HFF-Myc (cell line): ENCODE results near the gene CCSER1.
"Not testable (repeated sequence)": the region's sequence is repeated elsewhere in the genome, so short reads cannot be mapped to it uniquely, and the experiment has no call there.

Experiments
- DNase-seq: peaks from one replicate; pipeline ENCODE4 v3.0.0-alpha.2; 2011; ENCODE audit warnings: low read depth; ENCODE audit errors: extremely low read depth
- H3K4me3 ChIP-seq: replicated peaks from 2 replicates; pipeline ENCODE4 v1.5.1; 2011; ENCODE audit warnings: low read depth, mild to moderate bottlenecking, control low read depth, low read length
- TF ChIP-seq, protein P1 (sequence below): IDR thresholded peaks from 2 replicates; pipeline ENCODE4 v1.5.1; 2012; ENCODE audit warnings: mild to moderate bottlenecking, low read depth, low read length, control low read depth; ENCODE audit errors: missing control alignments

The CCSER1 gene

DNA sequence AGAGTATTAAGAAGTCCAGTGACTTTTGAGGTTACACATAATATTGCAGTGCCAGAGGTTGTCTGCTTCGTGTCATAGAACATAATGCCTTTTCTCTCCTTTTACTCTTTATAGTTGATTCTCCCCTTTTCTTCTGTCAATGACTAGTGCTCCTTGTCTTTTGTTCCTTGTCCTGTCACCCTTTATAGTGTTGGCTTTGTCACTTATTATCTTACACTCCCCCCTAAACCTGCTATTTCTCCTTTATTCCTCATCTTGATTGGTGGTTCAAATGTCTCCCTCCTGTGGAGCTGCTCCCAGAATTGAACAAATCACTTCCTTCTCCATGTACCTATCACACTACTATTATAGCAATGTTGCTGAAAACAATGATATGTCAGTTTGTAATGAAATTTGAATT is 1320.0 kb downstream of the CCSER1 start:
- no peak overlapping the region for H3K4me3 ChIP-seq
- DNase-seq = no peak

DNA sequence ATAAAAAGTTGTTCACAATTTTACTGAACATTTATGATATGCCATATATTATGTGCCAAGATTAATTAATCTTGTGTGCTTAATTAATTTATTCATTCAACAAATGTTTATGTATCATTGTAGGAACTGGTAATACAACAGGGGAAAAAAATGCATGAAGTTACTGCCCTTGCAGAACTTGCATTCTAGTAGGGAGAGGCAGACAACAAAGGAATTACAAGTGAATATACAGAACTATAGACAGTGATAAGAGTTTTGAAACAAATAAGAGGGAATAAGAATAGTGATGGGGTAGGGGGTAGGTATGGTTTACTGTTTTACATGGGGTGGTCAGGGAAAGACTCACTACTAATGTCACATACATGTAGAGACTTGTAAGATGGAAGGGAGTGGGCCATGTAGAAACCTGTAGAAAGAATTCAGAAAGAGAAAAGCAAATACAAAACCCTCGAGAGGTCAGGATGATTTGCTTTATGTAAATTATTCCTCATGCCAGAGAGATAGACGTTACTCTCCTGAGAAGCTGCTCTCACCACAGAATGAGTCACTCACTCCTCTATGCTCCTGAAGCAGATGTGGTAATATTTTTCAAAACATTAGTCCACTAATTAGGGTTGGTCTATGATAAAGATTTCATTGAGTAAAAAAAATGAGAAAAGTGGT is 1321.6 kb downstream of the CCSER1 start:
- TF ChIP-seq, protein P1, sequence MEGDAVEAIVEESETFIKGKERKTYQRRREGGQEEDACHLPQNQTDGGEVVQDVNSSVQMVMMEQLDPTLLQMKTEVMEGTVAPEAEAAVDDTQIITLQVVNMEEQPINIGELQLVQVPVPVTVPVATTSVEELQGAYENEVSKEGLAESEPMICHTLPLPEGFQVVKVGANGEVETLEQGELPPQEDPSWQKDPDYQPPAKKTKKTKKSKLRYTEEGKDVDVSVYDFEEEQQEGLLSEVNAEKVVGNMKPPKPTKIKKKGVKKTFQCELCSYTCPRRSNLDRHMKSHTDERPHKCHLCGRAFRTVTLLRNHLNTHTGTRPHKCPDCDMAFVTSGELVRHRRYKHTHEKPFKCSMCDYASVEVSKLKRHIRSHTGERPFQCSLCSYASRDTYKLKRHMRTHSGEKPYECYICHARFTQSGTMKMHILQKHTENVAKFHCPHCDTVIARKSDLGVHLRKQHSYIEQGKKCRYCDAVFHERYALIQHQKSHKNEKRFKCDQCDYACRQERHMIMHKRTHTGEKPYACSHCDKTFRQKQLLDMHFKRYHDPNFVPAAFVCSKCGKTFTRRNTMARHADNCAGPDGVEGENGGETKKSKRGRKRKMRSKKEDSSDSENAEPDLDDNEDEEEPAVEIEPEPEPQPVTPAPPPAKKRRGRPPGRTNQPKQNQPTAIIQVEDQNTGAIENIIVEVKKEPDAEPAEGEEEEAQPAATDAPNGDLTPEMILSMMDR = no peak
- H3K4me3 ChIP-seq = no peak overlapping the region
- no peak for DNase-seq

More for the DNA sequence above, 1320.0 kb downstream of the CCSER1 start:
- TF ChIP-seq, protein P1 = no peak

DNA sequence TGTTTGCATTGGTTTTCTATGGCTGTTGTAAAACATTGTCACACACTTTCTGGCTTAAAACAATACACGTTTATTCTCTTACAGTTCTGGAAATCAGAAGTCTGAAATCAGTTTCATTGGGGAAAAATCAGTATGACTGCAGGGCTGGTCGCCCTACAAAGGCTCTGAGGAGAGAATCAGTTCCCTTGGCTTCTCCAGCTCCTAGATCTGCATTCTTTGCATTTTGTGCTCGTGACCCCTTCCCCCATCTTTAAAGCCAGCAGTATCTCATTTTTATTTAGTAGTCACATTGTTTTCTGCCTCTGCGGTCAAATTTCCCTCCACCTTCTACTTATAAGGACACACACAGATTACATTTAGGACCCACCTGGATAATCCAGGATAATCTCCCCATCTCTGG is 1326.9 kb downstream of the CCSER1 start:
- no peak for DNase-seq
- H3K4me3 ChIP-seq = no peak overlapping the region
- TF ChIP-seq, protein P1 = no peak

DNA sequence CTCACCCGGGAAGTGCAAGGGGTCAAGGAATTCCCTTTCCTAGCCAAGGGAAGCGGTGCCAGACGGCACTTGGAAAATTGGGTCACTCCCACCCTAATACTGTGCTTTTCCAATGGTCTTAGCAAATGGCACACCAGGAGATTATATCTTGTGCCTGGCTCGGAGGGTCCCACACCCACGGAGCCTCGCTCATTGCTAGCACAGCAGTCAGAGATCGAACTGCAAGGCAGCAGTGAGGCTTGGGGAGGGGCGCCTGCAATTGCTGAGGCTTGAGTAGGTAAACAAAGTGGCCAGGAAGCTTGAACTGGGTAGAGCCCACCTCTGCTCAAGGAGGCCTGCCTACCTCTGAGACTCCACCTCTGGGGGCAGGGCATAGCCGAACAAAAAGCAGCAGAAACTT is 1335.4 kb downstream of the CCSER1 start:
- not testable (repeated sequence) for DNase-seq, H3K4me3 ChIP-seq

DNA sequence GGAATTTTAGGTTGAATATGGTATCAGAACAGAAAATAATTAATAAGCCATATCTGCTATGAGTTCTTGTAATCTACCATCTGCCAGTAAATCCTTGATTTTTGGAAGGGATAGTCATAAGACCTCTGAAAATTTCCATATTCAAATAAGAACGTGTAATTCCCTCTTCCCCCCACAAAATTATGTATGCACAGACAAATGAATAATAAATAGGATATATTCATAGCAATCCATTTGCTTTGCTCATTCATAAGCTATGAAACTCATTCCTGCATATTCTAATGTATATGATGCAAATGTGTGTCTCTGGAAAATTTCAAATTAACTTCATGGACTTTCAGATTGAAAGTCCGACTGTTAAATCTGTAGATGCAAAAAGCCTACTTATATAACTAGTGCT is 1343.5 kb downstream of the CCSER1 start:
- TF ChIP-seq, protein P1 = no peak
- no peak overlapping the region for H3K4me3 ChIP-seq
- DNase-seq = no peak

DNA sequence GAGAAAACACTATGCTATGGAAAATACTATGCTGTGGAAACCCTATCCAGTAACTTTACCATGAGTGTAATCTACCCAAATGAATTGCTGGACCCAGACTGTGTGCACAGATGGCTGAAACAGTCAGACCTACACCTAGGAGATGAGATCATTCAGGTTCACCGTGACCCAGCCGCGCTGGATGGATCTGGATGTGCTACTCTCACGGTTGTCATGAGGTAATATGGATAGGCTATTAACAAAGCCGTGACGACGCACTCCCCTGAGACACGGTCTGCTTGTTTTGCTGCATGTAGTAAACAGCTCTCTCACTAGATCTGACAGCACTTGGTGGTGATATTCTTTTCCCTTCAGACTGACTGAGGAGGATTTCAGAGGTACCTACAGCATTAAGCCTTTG is 1344.1 kb downstream of the CCSER1 start:
- DNase-seq = no peak
- TF ChIP-seq, protein P1 = no peak
- no peak overlapping the region for H3K4me3 ChIP-seq

DNA sequence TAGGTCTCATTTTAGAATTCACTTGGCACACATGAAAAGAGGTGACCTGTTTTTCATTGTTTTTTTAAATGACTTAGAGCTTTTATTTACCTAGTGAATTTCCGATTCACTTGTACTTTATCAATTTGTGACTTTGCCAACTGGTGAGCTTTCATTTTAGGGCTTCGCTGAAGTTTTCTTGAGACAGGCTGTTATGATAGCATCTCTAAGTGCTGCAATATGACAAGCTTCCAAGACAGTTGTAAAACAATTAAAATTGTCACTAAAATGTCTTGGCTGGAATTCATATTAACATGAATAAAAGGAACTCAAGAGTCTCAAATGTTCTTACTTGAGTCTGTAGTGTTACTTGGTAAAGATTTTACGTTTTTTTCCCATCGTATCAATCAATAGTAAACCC is 1344.9 kb downstream of the CCSER1 start:
- H3K4me3 ChIP-seq = no peak overlapping the region
- TF ChIP-seq, protein P1 = no peak
- DNase-seq = no peak
